AG20443 (cell line): Measurements from ENCODE around the gene RORC.

Experiments
- DNase-seq: peaks from one replicate; pipeline ENCODE4 v3.0.0; 2012; ENCODE audit warnings: low spot score, mixed read lengths

RORC gene

GRCh38 chr1:151825751-151826660 is 5.6 kb downstream of the RORC start:
- DNase-seq, result no peak

- DNase-seq, result no peak
Measured at GRCh38 chr1:151825204-151825603, 6.4 kb downstream of the RORC start.

GRCh38 chr1:151823175-151823574 is 8.4 kb downstream of the RORC start:
- DNase-seq, result no peak

GRCh38 chr1:151822404-151822803 is 9.2 kb downstream of the RORC start:
- DNase-seq, result no peak

- DNase-seq, result no peak
Measured at GRCh38 chr1:151820940-151821339, 10.7 kb downstream of the RORC start.

- no peak for DNase-seq
Measured at GRCh38 chr1:151819976-151820623, 11.5 kb downstream of the RORC start.

GRCh38 chr1:151819227-151819835 is 12.3 kb downstream of the RORC start:
- DNase-seq, result no peak

GRCh38 chr1:151817353-151817730 is 14.3 kb downstream of the RORC start:
- no peak for DNase-seq

GRCh38 chr1:151816548-151817352 is 14.9 kb downstream of the RORC start:
- DNase-seq, result no peak

GRCh38 chr1:151815716-151816327 is 15.8 kb downstream of the RORC start:
- DNase-seq, result no peak

GRCh38 chr1:151814971-151815545 is 16.5 kb downstream of the RORC start:
- DNase-seq, result no peak

GRCh38 chr1:151814426-151814825 is 17.2 kb downstream of the RORC start:
- no peak for DNase-seq

- no peak for DNase-seq
Measured at GRCh38 chr1:151813271-151813977, 18.2 kb downstream of the RORC start.

- DNase-seq, result peak; percentile 49
Measured at GRCh38 chr1:151811181-151811580, 20.4 kb downstream of the RORC start.

GRCh38 chr1:151809985-151810556 is 21.5 kb downstream of the RORC start:
- no peak for DNase-seq

GRCh38 chr1:151809290-151809984 is 22.2 kb downstream of the RORC start:
- no peak for DNase-seq

GRCh38 chr1:151807766-151808165 is 23.8 kb downstream of the RORC start:
- no peak for DNase-seq

GRCh38 chr1:151807131-151807530 is 24.5 kb downstream of the RORC start:
- DNase-seq, result no peak

GRCh38 chr1:151806170-151806569 is 25.4 kb downstream of the RORC start:
- DNase-seq, result no peak
